Myocyte (in vitro differentiated cells): ENCODE data around the gene ZCCHC14. TPM values are rescaled to one million over a fixed set of nuclear protein-coding genes. Genes with fewer than 3 reads are reported as not detected.

Source experiments
- DNase-seq: peaks from one replicate; pipeline ENCODE4 v3.0.0-alpha.2; 2012; ENCODE audit warnings: low read depth
- total RNA-seq: library from RNA; depleted of rRNA; stranded (reverse); fragments of >200 nt; gene quantifications from 2 replicates; pipeline ENCODE4 v1.2.3, GENCODE V29; 2014

ZCCHC14 gene
- total RNA-seq, 1 donor from 2014 or later = 7.9 TPM

- DNase-seq = no peak
Observed at GRCh38 chr16:87366930-87367329, 125.9 kb downstream of the ZCCHC14 start.

- DNase-seq = no peak
Observed at GRCh38 chr16:87366288-87366687, 126.5 kb downstream of the ZCCHC14 start.

GRCh38 chr16:87365021-87365713 lies 127.7 kb downstream of the ZCCHC14 start:
- DNase-seq = no peak

GRCh38 chr16:87363771-87364455 lies 128.9 kb downstream of the ZCCHC14 start:
- peak; percentile 38 for DNase-seq

- peak; percentile 80 for DNase-seq
Observed at GRCh38 chr16:87362828-87363559, 129.8 kb downstream of the ZCCHC14 start.

- no peak for DNase-seq
Observed at GRCh38 chr16:87361916-87362619, 130.8 kb downstream of the ZCCHC14 start.

- no peak for DNase-seq
Observed at GRCh38 chr16:87360862-87361610, 131.8 kb downstream of the ZCCHC14 start.

GRCh38 chr16:87359121-87359520 lies 133.7 kb downstream of the ZCCHC14 start:
- DNase-seq = no peak

- no peak for DNase-seq
Observed at GRCh38 chr16:87358696-87359095, 134.1 kb downstream of the ZCCHC14 start.

GRCh38 chr16:87358250-87358649 lies 134.6 kb downstream of the ZCCHC14 start:
- DNase-seq = no peak

GRCh38 chr16:87356491-87356853 lies 136.4 kb downstream of the ZCCHC14 start:
- DNase-seq = no peak

Other genes starting within 250 kb of the ZCCHC14 start
- gene C16orf95, start 175.6 kb downstream of the ZCCHC14 start, total RNA-seq = 2.9 and 4.4 TPM in 2 replicates
- gene FBXO31, start 109.2 kb downstream of the ZCCHC14 start, total RNA-seq = 37.4 and 38.9 TPM in 2 replicates
- 41.1 and 41.2 TPM in 2 replicates for gene MAP1LC3B, start 100.7 kb downstream of the ZCCHC14 start, total RNA-seq
- not detected in 2 replicates for gene JPH3, start 109.5 kb upstream of the ZCCHC14 start, total RNA-seq